Activated B cell treated with CpG ODN at 0.5 μM for 24 hours (primary cell): Measurements from ENCODE around the gene BORA. TPM values are rescaled to one million over a fixed set of nuclear protein-coding genes. Genes with fewer than 3 reads are reported as not detected.

Experiments used
- ATAC-seq: fragments of 200-7000 bp; cut with Tn5 transposase; one replicate; pipeline ENCODE4 v1.10.0; 2021; ENCODE audit warnings: low read depth, mild to moderate bottlenecking, moderate library complexity
- CTCF ChIA-PET: fragments of 350-600 bp; sonication (Branson Sonifier 250); formaldehyde crosslinking; loops from one replicate; lab custom pipeline; 2021; ENCODE audit warnings: antibody characterized with exemption; lab: Charles Lee
- POLR2A ChIA-PET: fragments of 350-600 bp; sonication (Branson Sonifier 250); formaldehyde crosslinking; loops from one replicate; lab custom pipeline; 2021; ENCODE audit warnings: antibody characterized with exemption; lab: Charles Lee
- DNase-seq: peaks from one replicate; pipeline ENCODE4 v3.0.0; 2022
- H3K27ac Mint-ChIP-seq: one replicate; pipeline ENCODE4 v1.8.0; 2020; ENCODE audit warnings: mixed read lengths
- H3K27me3 Mint-ChIP-seq: one replicate; pipeline ENCODE4 v1.8.0; 2021; ENCODE audit warnings: mixed read lengths
- H3K36me3 Mint-ChIP-seq: one replicate; pipeline ENCODE4 v1.8.0; 2021; ENCODE audit warnings: low read depth, mixed read lengths
- H3K4me1 Mint-ChIP-seq: one replicate; pipeline ENCODE4 v1.8.0; 2021; ENCODE audit warnings: mixed read lengths
- H3K4me3 Mint-ChIP-seq: one replicate; pipeline ENCODE4 v1.8.0; 2020; ENCODE audit warnings: mild to moderate bottlenecking, mixed read lengths
- H3K9me3 Mint-ChIP-seq: one replicate; pipeline ENCODE4 v1.8.0; 2020; ENCODE audit warnings: mixed read lengths
- CTCF ChIP-seq: fragments of 200-600 bp; IDR thresholded peaks from one replicate; pipeline ENCODE4 v1.8.0; 2022; ENCODE audit warnings: antibody characterized with exemption, mild to moderate bottlenecking
- intact Hi-C: fragments of 100-400 bp; cut with micrococcal nuclease; formaldehyde crosslinking; loops from one replicate; pipeline ENCODE4 v1.15.1; 2024
- total RNA-seq: library from RNA; stranded (reverse); gene quantifications from 2 replicates; pipeline ENCODE4 v1.2.3, GENCODE V29; 2022

The BORA gene
- total RNA-seq, 1 donor from 2014 or later: 10.3 TPM

DNA sequence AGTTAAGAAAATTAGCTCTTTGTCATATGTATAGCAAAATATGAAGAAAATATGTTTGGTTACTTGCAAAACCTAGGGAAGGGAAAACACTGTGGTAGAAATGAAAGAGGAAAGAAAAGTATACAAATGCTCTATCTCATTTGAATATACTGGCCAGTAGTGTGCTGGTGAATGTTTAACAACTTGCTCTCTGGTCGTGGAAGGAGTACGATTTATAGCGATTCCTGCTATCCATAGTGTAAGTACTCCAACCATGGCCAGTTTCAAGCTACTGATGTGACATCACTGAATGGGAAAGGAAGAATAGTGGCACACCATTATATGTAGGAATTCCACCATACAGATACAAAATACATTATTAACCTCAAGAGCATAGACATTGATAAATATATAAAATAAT lies 9.3 kb downstream of the BORA start:
- peaks cover 61% of the 10 kb centered on the region for H3K36me3 Mint-ChIP-seq
- ATAC-seq (no peak), DNase-seq (no peak)
- no peak overlapping the region for H3K4me3 Mint-ChIP-seq
- POLR2A ChIA-PET: no interaction called here
- H3K4me1 Mint-ChIP-seq: no peaks in the 10 kb centered on the region
- CTCF ChIA-PET: no interaction called here
- H3K27me3 Mint-ChIP-seq: no peaks in the 10 kb centered on the region
- no peaks in the 10 kb centered on the region for H3K9me3 Mint-ChIP-seq
- intact Hi-C loops: no loop called here
- no peak overlapping the region for H3K27ac Mint-ChIP-seq
- TF ChIP-seq CTCF: no peak

DNA sequence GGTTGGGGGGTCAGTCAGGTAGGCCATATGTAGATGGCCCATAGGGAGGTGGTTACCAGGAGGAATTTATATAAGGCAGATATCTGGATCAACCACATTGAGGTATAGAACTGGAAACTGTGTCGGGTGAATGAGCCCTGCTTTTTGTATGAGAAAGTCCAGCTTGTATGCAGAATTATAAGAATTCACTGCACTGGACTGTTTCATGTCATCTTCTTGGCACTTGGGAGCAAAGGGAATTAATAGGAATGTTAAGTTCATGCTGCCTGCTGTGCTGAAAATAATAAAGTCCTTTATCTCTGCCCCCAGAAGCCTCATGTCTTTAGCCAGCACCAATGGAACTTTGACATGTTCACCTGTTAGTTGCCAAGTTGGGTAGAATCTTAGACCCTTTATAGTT lies 12.3 kb downstream of the BORA start:
- DNase-seq (no peak), ATAC-seq (no peak)
- ChIA-PET CTCF (interaction anchor here (1.0 kb wide), 1 partner anchor 9 kb away, joined by 3 read pairs; no protein-coding TSS in a partner anchor), POLR2A (no interaction called here)
- H3K4me1 Mint-ChIP-seq: no peaks in the 10 kb centered on the region
- intact Hi-C loops: no loop called here
- H3K9me3 Mint-ChIP-seq: no peaks in the 10 kb centered on the region
- peaks cover 58% of the 10 kb centered on the region for H3K36me3 Mint-ChIP-seq
- H3K27ac Mint-ChIP-seq: no peak overlapping the region
- H3K27me3 Mint-ChIP-seq: no peaks in the 10 kb centered on the region
- no peak for TF ChIP-seq CTCF
- no peak overlapping the region for H3K4me3 Mint-ChIP-seq

- ChIA-PET POLR2A (no interaction called here), CTCF (no interaction called here)
- peaks cover 61% of the 10 kb centered on the region for H3K36me3 Mint-ChIP-seq
- TF ChIP-seq CTCF: no peak
- intact Hi-C loops: no loop called here
- DNase-seq: no peak
- H3K4me3 Mint-ChIP-seq: no peak overlapping the region
- H3K4me1 Mint-ChIP-seq: no peaks in the 10 kb centered on the region
- H3K27ac Mint-ChIP-seq: no peak overlapping the region
- ATAC-seq: no peak
- H3K27me3 Mint-ChIP-seq: no peaks in the 10 kb centered on the region
- H3K9me3 Mint-ChIP-seq: no peaks in the 10 kb centered on the region
Measured at GRCh38 chr13:72745260-72745659, 17.5 kb downstream of the BORA start.

DNA sequence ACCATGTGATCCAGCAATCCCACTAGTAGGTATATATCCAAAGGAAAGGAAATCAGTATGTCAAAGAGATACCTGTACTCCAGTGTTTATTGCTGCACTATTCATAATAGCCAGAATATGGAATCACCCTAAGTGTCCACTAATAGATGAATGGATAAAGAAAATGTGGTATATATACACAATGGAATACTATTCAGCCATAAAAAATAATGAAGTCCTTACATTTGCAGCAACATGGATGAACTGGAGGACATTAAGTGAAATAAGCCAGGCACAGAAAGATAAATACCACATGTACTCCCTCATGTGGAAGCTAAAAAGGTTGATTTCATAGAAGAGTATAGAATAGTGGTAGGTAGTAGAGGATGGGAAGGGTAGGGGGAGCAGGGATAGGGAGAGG lies 23.5 kb downstream of the BORA start:
- H3K36me3 Mint-ChIP-seq: peaks cover 82% of the 10 kb centered on the region
- no peaks in the 10 kb centered on the region for H3K27me3 Mint-ChIP-seq
- intact Hi-C loops: no loop called here
- ATAC-seq (no peak), DNase-seq (no peak)
- H3K4me3 Mint-ChIP-seq: no peak overlapping the region
- no peak for TF ChIP-seq CTCF
- H3K4me1 Mint-ChIP-seq: no peaks in the 10 kb centered on the region
- H3K9me3 Mint-ChIP-seq: peaks cover 4% of the 10 kb centered on the region
- no peak overlapping the region for H3K27ac Mint-ChIP-seq
- ChIA-PET CTCF (no interaction called here), POLR2A (no interaction called here)

GRCh38 chr13:72754111-72754510 lies 26.4 kb downstream of the BORA start:
- H3K36me3 Mint-ChIP-seq: peaks cover 82% of the 10 kb centered on the region
- no peak for TF ChIP-seq CTCF
- no peaks in the 10 kb centered on the region for H3K4me1 Mint-ChIP-seq
- H3K4me3 Mint-ChIP-seq: no peak overlapping the region
- ChIA-PET CTCF (no interaction called here), POLR2A (no interaction called here)
- peaks cover 4% of the 10 kb centered on the region for H3K9me3 Mint-ChIP-seq
- DNase-seq: no peak
- no peak overlapping the region for H3K27ac Mint-ChIP-seq
- no peaks in the 10 kb centered on the region for H3K27me3 Mint-ChIP-seq
- ATAC-seq: no peak
- intact Hi-C loops: no loop called here
